ENCODE measurements around the gene ERBB3. TPM values are rescaled to one million over a fixed set of nuclear protein-coding genes. Genes with fewer than 3 reads are reported as not detected.
"Not testable (repeated sequence)": the region's sequence is repeated elsewhere in the genome, so short reads cannot be mapped to it uniquely, and the experiment has no call there.

ERBB3 gene
- polyA plus RNA-seq (2012; ENCODE audit: missing spikeins), result 0.49 TPM

GRCh38 chr12:56079723-56080555, at the start of gene ERBB3:
Gene ERBB3 (plus strand): TSS chr12:56080165. CDS start chr12:56080301, 136 bp downstream.
- DNase-seq (ENCODE audit: insufficient read length) (peak; percentile 58), FAIRE-seq (no peak)
- no peak for TF ChIP-seq POLR2A (IDR thresholded peaks at IDR 0.05; ENCODE audit: low read depth, low read length)
- TF ChIP-seq POLR2AphosphoS5 (IDR thresholded peaks at IDR 0.05; ENCODE audit: low read depth, low read length), result no peak
- no peak for TF ChIP-seq TAF1 (IDR thresholded peaks at IDR 0.05; ENCODE audit: borderline replicate concordance, low read depth, low read length)

- TF ChIP-seq TAF1 (IDR thresholded peaks at IDR 0.05; ENCODE audit: borderline replicate concordance, low read depth, low read length) (no peak), POLR2AphosphoS5 (IDR thresholded peaks at IDR 0.05; ENCODE audit: low read depth, low read length) (no peak), POLR2A (IDR thresholded peaks at IDR 0.05; ENCODE audit: low read depth, low read length) (no peak)
- FAIRE-seq (no peak), DNase-seq (ENCODE audit: insufficient read length) (no peak)
Measured at GRCh38 chr12:56031987-56032386, 48.0 kb upstream of the ERBB3 start.

- no peak for FAIRE-seq
- no peak for TF ChIP-seq POLR2A (IDR thresholded peaks at IDR 0.05; ENCODE audit: low read depth, low read length)
- no peak for TF ChIP-seq POLR2AphosphoS5 (IDR thresholded peaks at IDR 0.05; ENCODE audit: low read depth, low read length)
- no peak for TF ChIP-seq TAF1 (IDR thresholded peaks at IDR 0.05; ENCODE audit: borderline replicate concordance, low read depth, low read length)
- no peak for DNase-seq (ENCODE audit: insufficient read length)
Measured at GRCh38 chr12:56034586-56035332, 45.2 kb upstream of the ERBB3 start.

GRCh38 chr12:56037161-56037560, 42.8 kb upstream of the ERBB3 start:
- DNase-seq (ENCODE audit: insufficient read length) (no peak), FAIRE-seq (no peak)
- TF ChIP-seq POLR2A (IDR thresholded peaks at IDR 0.05; ENCODE audit: low read depth, low read length), result no peak
- TF ChIP-seq TAF1 (IDR thresholded peaks at IDR 0.05; ENCODE audit: borderline replicate concordance, low read depth, low read length), result no peak
- TF ChIP-seq POLR2AphosphoS5 (IDR thresholded peaks at IDR 0.05; ENCODE audit: low read depth, low read length), result no peak

GRCh38 chr12:56038022-56038655, 41.8 kb upstream of the ERBB3 start:
- no peak for FAIRE-seq
- TF ChIP-seq TAF1 (IDR thresholded peaks at IDR 0.05; ENCODE audit: borderline replicate concordance, low read depth, low read length) (no peak), POLR2AphosphoS5 (IDR thresholded peaks at IDR 0.05; ENCODE audit: low read depth, low read length) (no peak), POLR2A (IDR thresholded peaks at IDR 0.05; ENCODE audit: low read depth, low read length) (no peak)
- no peak for DNase-seq (ENCODE audit: insufficient read length)

GRCh38 chr12:56040151-56040550, 39.8 kb upstream of the ERBB3 start:
- TF ChIP-seq TAF1 (IDR thresholded peaks at IDR 0.05; ENCODE audit: borderline replicate concordance, low read depth, low read length) (no peak), POLR2A (IDR thresholded peaks at IDR 0.05; ENCODE audit: low read depth, low read length) (no peak), POLR2AphosphoS5 (IDR thresholded peaks at IDR 0.05; ENCODE audit: low read depth, low read length) (no peak)
- DNase-seq (ENCODE audit: insufficient read length), result no peak
- FAIRE-seq, result no peak

GRCh38 chr12:56040963-56041551, 38.9 kb upstream of the ERBB3 start:
- no peak for DNase-seq (ENCODE audit: insufficient read length)

GRCh38 chr12:56041552-56042429, 38.2 kb upstream of the ERBB3 start, which contains the start of gene RPS26:
Gene RPS26 (plus strand): TSS chr12:56041918. CDS start chr12:56042167, 249 bp downstream.
- DNase-seq (ENCODE audit: insufficient read length) (peak; percentile 63), FAIRE-seq (peak; percentile 94)
- peak; percentile 100 for TF ChIP-seq POLR2A (IDR thresholded peaks at IDR 0.05; ENCODE audit: low read depth, low read length)
- TF ChIP-seq POLR2AphosphoS5 (IDR thresholded peaks at IDR 0.05; ENCODE audit: low read depth, low read length), result peak; percentile 100
- TF ChIP-seq TAF1 (IDR thresholded peaks at IDR 0.05; ENCODE audit: borderline replicate concordance, low read depth, low read length), result peak; percentile 99

More at GRCh38 chr12:56040963-56041551, 38.9 kb upstream of the ERBB3 start:
- no peak for FAIRE-seq
- no peak for TF ChIP-seq TAF1 (IDR thresholded peaks at IDR 0.05; ENCODE audit: borderline replicate concordance, low read depth, low read length)
- no peak for TF ChIP-seq POLR2A (IDR thresholded peaks at IDR 0.05; ENCODE audit: low read depth, low read length)
- no peak for TF ChIP-seq POLR2AphosphoS5 (IDR thresholded peaks at IDR 0.05; ENCODE audit: low read depth, low read length)

- not testable (repeated sequence) for FAIRE-seq; DNase-seq (ENCODE audit: insufficient read length)
Measured at GRCh38 chr12:56042430-56042813, 37.5 kb upstream of the ERBB3 start.

GRCh38 chr12:56042843-56043242, 37.1 kb upstream of the ERBB3 start:
- FAIRE-seq (no peak), DNase-seq (ENCODE audit: insufficient read length) (no peak)
- TF ChIP-seq POLR2A (IDR thresholded peaks at IDR 0.05; ENCODE audit: low read depth, low read length) (no peak), TAF1 (IDR thresholded peaks at IDR 0.05; ENCODE audit: borderline replicate concordance, low read depth, low read length) (no peak), POLR2AphosphoS5 (IDR thresholded peaks at IDR 0.05; ENCODE audit: low read depth, low read length) (no peak)
